ENCODE measurements around the gene ZNF90. TPM values are rescaled to one million over a fixed set of nuclear protein-coding genes. Genes with fewer than 3 reads are reported as not detected.
A peak's percentile ranks its signal among the peaks of the same experiment; 100 is the strongest.
"Not testable (repeated sequence)": the region's sequence is repeated elsewhere in the genome, so short reads cannot be mapped to it uniquely, and the experiment has no call there.

ZNF90 gene
- total RNA-seq, 1 donor from 2014 or later, result 47.2 TPM

DNA sequence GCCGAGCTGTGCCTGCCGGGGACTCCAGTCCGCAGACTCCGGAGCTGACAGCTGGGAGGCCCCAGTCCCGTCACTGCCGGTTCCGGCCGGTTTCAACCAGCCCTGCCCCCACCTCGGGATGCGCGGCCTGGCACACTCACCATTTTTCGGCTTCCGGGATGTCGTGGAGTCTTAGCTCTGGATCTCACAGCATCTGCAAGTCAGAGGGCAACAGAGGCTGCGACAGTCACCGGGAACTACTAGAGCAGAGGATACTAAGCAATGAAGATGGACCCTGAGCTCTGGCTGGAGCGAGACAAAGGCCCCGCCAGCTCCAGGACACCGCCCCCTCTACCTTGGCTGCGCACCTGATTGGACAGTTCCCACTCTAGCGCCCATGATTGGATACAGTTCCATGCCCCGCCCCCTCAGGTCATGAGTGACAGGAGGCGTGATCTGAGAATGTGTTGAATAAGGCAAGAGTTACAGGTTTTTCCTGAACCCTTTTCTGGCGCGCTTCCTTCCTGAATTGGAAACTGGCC is 38.5 kb upstream of the ZNF90 start, which contains the start of gene ZNF682:
TSS of gene ZNF682 (minus strand) at position 303 of the 521 bp plus-strand sequence. CDS start at position 143, 160 bp downstream.
- Mint-ChIP-seq H3K27me3 (ENCODE audit: unreplicated experiment) (no peaks in the 10 kb centered on the region), H3K27ac (ENCODE audit: unreplicated experiment) (peak within 1 kb of the TSS; percentile 98), H3K9me3 (ENCODE audit: unreplicated experiment) (peaks cover 5% of the 10 kb centered on the region), H3K36me3 (ENCODE audit: unreplicated experiment) (no peaks in the 10 kb centered on the region), H3K4me1 (ENCODE audit: low read depth, unreplicated experiment) (peaks cover 12% of the 10 kb centered on the region), H3K4me3 (ENCODE audit: unreplicated experiment) (peak within 1 kb of the TSS; percentile 87)
- peak; percentile 98 for DNase-seq
- TF ChIP-seq, protein P1, sequence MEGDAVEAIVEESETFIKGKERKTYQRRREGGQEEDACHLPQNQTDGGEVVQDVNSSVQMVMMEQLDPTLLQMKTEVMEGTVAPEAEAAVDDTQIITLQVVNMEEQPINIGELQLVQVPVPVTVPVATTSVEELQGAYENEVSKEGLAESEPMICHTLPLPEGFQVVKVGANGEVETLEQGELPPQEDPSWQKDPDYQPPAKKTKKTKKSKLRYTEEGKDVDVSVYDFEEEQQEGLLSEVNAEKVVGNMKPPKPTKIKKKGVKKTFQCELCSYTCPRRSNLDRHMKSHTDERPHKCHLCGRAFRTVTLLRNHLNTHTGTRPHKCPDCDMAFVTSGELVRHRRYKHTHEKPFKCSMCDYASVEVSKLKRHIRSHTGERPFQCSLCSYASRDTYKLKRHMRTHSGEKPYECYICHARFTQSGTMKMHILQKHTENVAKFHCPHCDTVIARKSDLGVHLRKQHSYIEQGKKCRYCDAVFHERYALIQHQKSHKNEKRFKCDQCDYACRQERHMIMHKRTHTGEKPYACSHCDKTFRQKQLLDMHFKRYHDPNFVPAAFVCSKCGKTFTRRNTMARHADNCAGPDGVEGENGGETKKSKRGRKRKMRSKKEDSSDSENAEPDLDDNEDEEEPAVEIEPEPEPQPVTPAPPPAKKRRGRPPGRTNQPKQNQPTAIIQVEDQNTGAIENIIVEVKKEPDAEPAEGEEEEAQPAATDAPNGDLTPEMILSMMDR (IDR thresholded peaks at IDR 0.05; ENCODE audit: partially characterized antibody, unreplicated experiment), result no peak

DNA sequence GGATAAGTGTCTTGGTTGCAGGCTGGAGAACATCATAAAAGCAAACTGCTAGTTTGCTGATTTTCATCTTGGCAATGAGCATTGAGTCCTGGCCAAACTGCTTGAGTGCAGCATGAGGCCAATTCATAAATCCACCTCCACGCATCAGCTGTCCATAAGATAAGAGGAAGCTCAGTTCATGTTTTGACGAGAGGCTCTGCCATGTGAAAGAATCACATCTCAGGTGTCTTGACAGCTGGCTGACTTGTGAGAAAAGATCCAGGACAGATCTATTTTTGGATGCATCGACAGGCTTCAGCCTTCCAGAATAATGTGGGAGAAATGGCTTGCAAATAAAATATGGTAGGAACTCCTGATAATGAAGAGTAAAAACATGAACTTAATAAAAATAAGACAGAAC is 33.1 kb upstream of the ZNF90 start:
- DNase-seq, result no peak
- Mint-ChIP-seq H3K36me3 (ENCODE audit: unreplicated experiment) (no peaks in the 10 kb centered on the region), H3K4me3 (ENCODE audit: unreplicated experiment) (no peak overlapping the region), H3K9me3 (ENCODE audit: unreplicated experiment) (peaks cover 5% of the 10 kb centered on the region), H3K27me3 (ENCODE audit: unreplicated experiment) (no peaks in the 10 kb centered on the region), H3K4me1 (ENCODE audit: low read depth, unreplicated experiment) (no peaks in the 10 kb centered on the region), H3K27ac (ENCODE audit: unreplicated experiment) (no peak overlapping the region)
- TF ChIP-seq, protein P1 (IDR thresholded peaks at IDR 0.05; ENCODE audit: partially characterized antibody, unreplicated experiment), result no peak

DNA sequence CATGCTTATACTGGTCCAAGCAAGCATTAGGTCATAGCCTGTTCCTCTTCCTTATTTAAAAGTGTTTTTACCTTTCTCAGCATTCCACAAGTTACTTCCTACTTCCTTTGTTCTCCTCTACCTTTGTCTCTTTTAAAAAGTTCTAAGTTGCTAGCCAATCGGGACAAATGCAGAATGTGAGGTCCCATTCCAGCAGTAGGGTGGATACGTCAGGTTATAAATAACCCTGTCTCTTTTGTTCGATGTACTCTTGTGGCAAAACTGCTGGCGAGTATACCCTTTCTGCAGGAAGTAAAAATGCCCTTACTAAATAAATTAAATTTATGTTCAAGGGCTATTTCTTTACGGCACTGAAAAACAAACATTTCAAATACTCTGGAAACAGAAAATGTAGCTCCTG is 32.1 kb upstream of the ZNF90 start:
- not testable (repeated sequence) for H3K4me1 Mint-ChIP-seq (ENCODE audit: low read depth, unreplicated experiment); H3K36me3 Mint-ChIP-seq (ENCODE audit: unreplicated experiment); H3K27ac Mint-ChIP-seq (ENCODE audit: unreplicated experiment); DNase-seq; H3K9me3 Mint-ChIP-seq (ENCODE audit: unreplicated experiment); H3K27me3 Mint-ChIP-seq (ENCODE audit: unreplicated experiment); H3K4me3 Mint-ChIP-seq (ENCODE audit: unreplicated experiment)

DNA sequence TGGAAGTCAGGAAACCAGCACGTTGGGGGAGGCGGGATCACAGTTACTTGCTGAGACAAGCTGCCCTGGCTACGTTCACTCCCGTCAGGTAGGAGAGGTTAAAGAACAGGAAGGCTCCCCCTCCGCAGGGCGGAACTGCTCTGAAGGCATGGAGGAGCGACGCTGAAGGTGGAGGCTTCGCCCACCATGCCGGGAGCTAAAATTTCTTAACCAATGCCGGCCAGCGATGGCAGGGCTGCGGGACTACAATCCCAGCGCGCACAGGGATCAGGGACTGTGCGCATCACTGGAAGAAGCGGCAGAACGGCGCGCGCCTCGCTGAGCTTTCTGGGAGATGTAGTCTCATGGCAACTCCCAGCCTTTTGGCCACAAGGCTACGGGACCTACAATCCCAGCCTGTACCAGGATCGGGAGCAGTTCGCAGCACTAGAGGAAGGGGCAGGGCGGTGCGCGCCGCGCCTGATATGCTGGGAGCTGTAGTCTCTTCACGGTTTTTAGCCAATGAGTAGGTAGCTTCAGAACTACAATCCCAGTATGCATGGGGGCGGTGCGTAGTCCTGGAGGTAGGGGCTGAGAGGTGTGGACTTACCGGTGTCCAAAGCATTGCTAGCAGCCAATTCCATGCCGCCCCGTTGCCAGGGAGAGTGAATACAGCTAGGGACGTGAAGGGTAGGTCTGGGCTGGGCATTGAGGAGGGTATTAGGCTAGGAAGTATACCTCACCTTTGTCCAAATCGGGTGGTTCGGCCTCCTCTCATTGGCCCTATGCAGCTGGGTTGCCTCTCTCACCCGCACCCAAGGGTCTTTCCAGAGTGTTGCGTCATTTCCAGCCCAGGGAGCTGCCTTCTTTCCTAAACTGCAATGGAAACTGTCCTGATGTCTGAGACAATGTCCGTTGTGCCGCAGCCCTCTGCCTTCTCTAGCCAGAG is 25.7 kb upstream of the ZNF90 start:
- Mint-ChIP-seq H3K9me3 (ENCODE audit: unreplicated experiment) (peaks cover 7% of the 10 kb centered on the region), H3K27ac (ENCODE audit: unreplicated experiment) (peak overlapping the region; percentile 97), H3K27me3 (ENCODE audit: unreplicated experiment) (peaks cover 3% of the 10 kb centered on the region), H3K4me3 (ENCODE audit: unreplicated experiment) (peak overlapping the region; percentile 92), H3K4me1 (ENCODE audit: low read depth, unreplicated experiment) (peaks cover 4% of the 10 kb centered on the region), H3K36me3 (ENCODE audit: unreplicated experiment) (no peaks in the 10 kb centered on the region)
- TF ChIP-seq, protein P1 (IDR thresholded peaks at IDR 0.05; ENCODE audit: partially characterized antibody, unreplicated experiment), result no peak
- DNase-seq, result peak; percentile 92

DNA sequence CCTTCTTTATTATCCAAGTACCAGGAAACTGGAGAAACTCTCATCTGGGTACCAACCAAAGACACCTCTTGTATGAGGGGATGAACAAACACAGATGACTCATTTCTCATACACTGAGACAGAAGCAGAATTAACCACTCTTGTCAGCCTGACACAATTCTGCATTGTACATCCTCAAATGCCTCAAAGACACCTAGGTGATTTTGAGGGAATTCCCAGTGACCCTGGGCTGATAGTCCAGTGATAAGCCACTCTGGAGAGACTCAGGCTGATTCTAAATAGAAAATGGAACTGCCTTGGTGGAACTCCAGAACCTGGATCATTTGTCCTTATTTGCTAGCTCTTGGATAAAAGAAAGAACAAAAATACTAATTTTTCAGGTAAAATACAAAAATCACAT is 19.1 kb upstream of the ZNF90 start:
- H3K27me3 Mint-ChIP-seq (ENCODE audit: unreplicated experiment); H3K36me3 Mint-ChIP-seq (ENCODE audit: unreplicated experiment); H3K4me1 Mint-ChIP-seq (ENCODE audit: low read depth, unreplicated experiment); DNase-seq; H3K9me3 Mint-ChIP-seq (ENCODE audit: unreplicated experiment); H3K27ac Mint-ChIP-seq (ENCODE audit: unreplicated experiment); H3K4me3 Mint-ChIP-seq (ENCODE audit: unreplicated experiment): not testable (repeated sequence)

DNA sequence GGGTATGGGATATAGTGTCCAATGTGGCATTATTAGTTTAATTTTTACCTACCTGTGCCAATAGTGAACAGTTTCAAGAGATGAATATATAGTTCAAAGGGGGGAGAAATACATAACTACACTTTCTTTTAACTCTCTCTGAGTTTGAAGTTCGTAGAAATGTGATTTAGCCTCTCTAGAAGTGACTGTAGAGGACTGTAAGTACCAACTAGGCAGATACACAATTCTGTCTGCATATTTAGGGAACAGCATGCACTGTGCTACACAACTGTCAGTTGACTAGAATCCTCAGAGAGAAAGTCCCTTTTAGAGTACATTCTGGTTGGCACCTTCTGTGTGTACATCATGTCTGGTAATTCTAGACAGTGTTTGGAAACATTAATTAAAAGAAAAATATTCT is 17.5 kb upstream of the ZNF90 start:
- Mint-ChIP-seq H3K4me1 (ENCODE audit: low read depth, unreplicated experiment) (no peaks in the 10 kb centered on the region), H3K27ac (ENCODE audit: unreplicated experiment) (no peak overlapping the region), H3K9me3 (ENCODE audit: unreplicated experiment) (peaks cover 6% of the 10 kb centered on the region), H3K4me3 (ENCODE audit: unreplicated experiment) (no peak overlapping the region), H3K27me3 (ENCODE audit: unreplicated experiment) (no peaks in the 10 kb centered on the region), H3K36me3 (ENCODE audit: unreplicated experiment) (peaks cover 5% of the 10 kb centered on the region)
- TF ChIP-seq, protein P1 (IDR thresholded peaks at IDR 0.05; ENCODE audit: partially characterized antibody, unreplicated experiment), result no peak
- DNase-seq, result no peak

Measured in glutamatergic neuron (in vitro differentiated cells).